GM23338 (cell line): ENCODE results near the gene TNRC18. TPM values are rescaled to one million over a fixed set of nuclear protein-coding genes. Genes with fewer than 3 reads are reported as not detected.

Experiments used
- ATAC-seq: fragments of 200-7000 bp; cut with Tn5 transposase; 3 replicates; pipeline ENCODE4 v1.9.1; 2020
- DNase-seq: peaks from one replicate; pipeline ENCODE4 v3.0.0-alpha.2; 2015; ENCODE audit warnings: low spot score
- H2AFZ ChIP-seq: fragments of 200-600 bp; sonication (generic); 2 replicates; pipeline ENCODE4 v1.8.0; 2016; ENCODE audit warnings: antibody characterized with exemption, mild to moderate bottlenecking, moderate library complexity
- H3F3A ChIP-seq: fragments of 200-600 bp; sonication (generic); replicated peaks from 2 replicates; pipeline ENCODE4 v1.8.0; 2017; ENCODE audit warnings: antibody characterized with exemption, mixed run types, low read depth
- H3K27ac ChIP-seq: fragments of 200-600 bp; sonication (generic); 2 replicates; pipeline ENCODE4 v1.6.1; 2016; ENCODE audit warnings: low read depth
- H3K27me3 ChIP-seq: fragments of 200-600 bp; sonication (generic); 2 replicates; pipeline ENCODE4 v1.8.0; 2016; ENCODE audit warnings: mild to moderate bottlenecking, mixed run types, moderate library complexity; ENCODE audit not compliant: insufficient read depth
- H3K36me3 ChIP-seq: fragments of 200-600 bp; sonication (generic); 2 replicates; pipeline ENCODE4 v1.8.0; 2016; ENCODE audit warnings: mild to moderate bottlenecking; ENCODE audit not compliant: insufficient read depth
- H3K4me1 ChIP-seq: fragments of 200-600 bp; sonication (generic); 2 replicates; pipeline ENCODE4 v1.8.0; 2016; ENCODE audit warnings: mild to moderate bottlenecking, moderate library complexity; ENCODE audit not compliant: insufficient read depth
- H3K4me2 ChIP-seq: fragments of 200-600 bp; sonication (generic); 2 replicates; pipeline ENCODE4 v1.7.1; 2017; ENCODE audit warnings: mixed run types
- H3K4me3 ChIP-seq: fragments of 200-600 bp; sonication (generic); 2 replicates; pipeline ENCODE4 v1.6.1; 2016; ENCODE audit warnings: mixed run types
- H3K79me2 ChIP-seq: fragments of 200-600 bp; sonication (generic); replicated peaks from 2 replicates; pipeline ENCODE4 v1.8.0; 2017; ENCODE audit warnings: mild to moderate bottlenecking; ENCODE audit not compliant: insufficient read depth
- H3K9me2 ChIP-seq: fragments of 200-600 bp; sonication (generic); 2 replicates; pipeline ENCODE4 v1.8.0; 2017; ENCODE audit not compliant: insufficient read depth
- H4K20me1 ChIP-seq: fragments of 200-600 bp; sonication (generic); replicated peaks from 2 replicates; pipeline ENCODE4 v1.8.0; 2017; ENCODE audit warnings: mild to moderate bottlenecking; ENCODE audit not compliant: insufficient read depth
- H3K27ac Mint-ChIP-seq: 2 replicates; pipeline ENCODE4 v1.8.0; 2020; ENCODE audit warnings: inconsistent platforms, mild to moderate bottlenecking, moderate library complexity, mixed read lengths
- H3K27me3 Mint-ChIP-seq: 3 replicates; pipeline ENCODE4 v1.8.0; 2022; ENCODE audit warnings: low read depth, mild to moderate bottlenecking, moderate library complexity, mixed read lengths, inconsistent platforms; ENCODE audit not compliant: insufficient read depth, poor library complexity
- H3K36me3 Mint-ChIP-seq: 3 replicates; pipeline ENCODE4 v1.8.0; 2021; ENCODE audit warnings: low read depth, mild to moderate bottlenecking, inconsistent platforms, moderate library complexity, mixed read lengths
- H3K4me1 Mint-ChIP-seq: 3 replicates; pipeline ENCODE4 v1.8.0; 2020; ENCODE audit warnings: mild to moderate bottlenecking, inconsistent platforms, mixed read lengths
- H3K4me3 Mint-ChIP-seq: 3 replicates; pipeline ENCODE4 v1.8.0; 2021; ENCODE audit warnings: moderate library complexity, mild to moderate bottlenecking, inconsistent platforms, mixed read lengths
- H3K9me3 Mint-ChIP-seq: 3 replicates; pipeline ENCODE4 v1.8.0; 2020; ENCODE audit warnings: moderate library complexity, mild to moderate bottlenecking, inconsistent platforms, mixed read lengths
- CREB1 ChIP-seq: fragments of 250-450 bp; sonication (Bioruptor Pico); IDR thresholded peaks from 2 replicates; pipeline ENCODE4 v1.5.0; 2020; ENCODE audit warnings: low read depth, mild to moderate bottlenecking, moderate library complexity
- CTCF ChIP-seq, 2 experiments: fragments of 200-600 bp in 1 of 2; sonication (generic) in 1 of 2; conservative IDR thresholded peaks; 2 replicates each; pipeline versions ENCODE4 v1.5.1 to v1.6.1; 2016 to 2017; ENCODE audit warnings: antibody characterized with exemption in 2 of 2, low read depth in 2 of 2, mild to moderate bottlenecking in 2 of 2, moderate library complexity in 1 of 2
- EZH2 ChIP-seq: fragments of 200-600 bp; sonication (generic); IDR thresholded peaks from one replicate; pipeline ENCODE4 v1.8.0; 2017; ENCODE audit warnings: antibody characterized with exemption, mild to moderate bottlenecking, low read depth; ENCODE audit not compliant: unreplicated experiment
- EZH2phosphoT487 ChIP-seq: fragments of 200-600 bp; sonication (generic); IDR thresholded peaks from one replicate; pipeline ENCODE4 v1.8.1; 2018; ENCODE audit warnings: antibody characterized with exemption; ENCODE audit not compliant: unreplicated experiment
- NANOG ChIP-seq: IDR thresholded peaks from 2 replicates; pipeline ENCODE4 v1.6.1; 2016; ENCODE audit warnings: antibody characterized with exemption, borderline replicate concordance
- POLR2AphosphoS5 ChIP-seq: IDR thresholded peaks from 2 replicates; pipeline ENCODE4 v1.6.1; 2016; ENCODE audit warnings: antibody characterized with exemption, low read depth
- STAT1 ChIP-seq: IDR thresholded peaks from one replicate; pipeline ENCODE4 v1.6.1; 2016; ENCODE audit warnings: antibody characterized with exemption; ENCODE audit not compliant: unreplicated experiment
- ZNF114 ChIP-seq: fragments of 250-450 bp; sonication (Bioruptor Pico); IDR thresholded peaks from 2 replicates; pipeline ENCODE4 v1.5.0; 2020; ENCODE audit warnings: mild to moderate bottlenecking, moderate library complexity
- ZNF331 ChIP-seq: fragments of 250-450 bp; sonication (Bioruptor Pico); IDR thresholded peaks from 2 replicates; pipeline ENCODE4 v1.5.0; 2020; ENCODE audit warnings: low read depth, mild to moderate bottlenecking, moderate library complexity
- polyA plus RNA-seq: library from polyadenylated mRNA; unstranded; fragments of >200 nt; fragmentation: Nextera tagmentation; extraction: Ambion mirVana; gene quantifications from 2 replicates; pipeline ENCODE4 v1.2.1, GENCODE V29; 2016
- total RNA-seq: library from RNA; depleted of rRNA; stranded (reverse); fragments of >200 nt; shearing (Covaris generic); gene quantifications from 2 replicates; pipeline ENCODE4 v1.2.3, GENCODE V29; 2014
- TF ChIP-seq, protein P1 (sequence below): IDR thresholded peaks from one replicate; pipeline ENCODE4 v1.6.1; 2018; ENCODE audit warnings: antibody characterized with exemption; ENCODE audit not compliant: unreplicated experiment

The TNRC18 gene
- total and polyA plus RNA-seq, 2 experiments from 2014 or later: 2.1 to 17.5 TPM

DNA sequence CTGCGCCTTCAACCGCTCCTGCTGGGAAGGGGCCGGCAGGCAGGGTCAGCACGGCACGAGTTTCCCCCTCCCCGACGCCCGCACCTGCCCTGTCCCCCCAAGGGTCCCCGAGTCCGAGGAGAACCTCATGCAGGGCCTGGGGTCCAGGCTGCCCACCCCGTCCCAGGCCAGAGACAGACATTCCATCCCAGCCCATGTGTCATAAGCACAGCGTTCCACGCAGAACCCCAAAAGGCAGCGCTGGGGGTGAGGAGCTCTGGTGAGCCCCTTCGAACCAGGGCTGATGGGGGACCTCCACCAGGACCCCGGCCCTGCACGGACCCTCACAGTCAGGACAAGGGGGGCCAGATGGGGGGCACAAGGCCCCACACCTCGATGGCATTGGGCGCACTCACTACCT, 49.2 kb downstream of the TNRC18 start:
- Mint-ChIP-seq H3K27ac (no peak overlapping the region), H3K4me1 (no peaks in the 10 kb centered on the region; the same call in 2 of the 3 replicates), H3K27me3 (peaks cover 16% of the 10 kb centered on the region), H3K36me3 (peaks cover 3% of the 10 kb centered on the region; the same call in 1 of the 3 replicates), H3K4me3 (no peak overlapping the region), H3K9me3 (no peaks in the 10 kb centered on the region)
- DNase-seq (no peak), ATAC-seq (no peak)
- no peaks in the 10 kb centered on the region for H3K4me1 ChIP-seq
- H3K9me2 ChIP-seq: no peaks in the 10 kb centered on the region
- H4K20me1 ChIP-seq: no peaks in the 10 kb centered on the region
- H3K27ac ChIP-seq: no peak overlapping the region
- H3K4me2 ChIP-seq: no peak overlapping the region
- no peaks in the 10 kb centered on the region for H3K36me3 ChIP-seq
- no peaks in the 10 kb centered on the region for H3F3A ChIP-seq
- TF ChIP-seq POLR2AphosphoS5 (no peak), CTCF (conservative IDR thresholded peaks at IDR 0.05; ENCODE audit: low read depth in 2 of 2) (no peak), EZH2 (no peak), EZH2phosphoT487 (no peak), STAT1 (no peak), CREB1 (CRISPR knock-in tag) (no peak)
- TF ChIP-seq, protein P1, sequence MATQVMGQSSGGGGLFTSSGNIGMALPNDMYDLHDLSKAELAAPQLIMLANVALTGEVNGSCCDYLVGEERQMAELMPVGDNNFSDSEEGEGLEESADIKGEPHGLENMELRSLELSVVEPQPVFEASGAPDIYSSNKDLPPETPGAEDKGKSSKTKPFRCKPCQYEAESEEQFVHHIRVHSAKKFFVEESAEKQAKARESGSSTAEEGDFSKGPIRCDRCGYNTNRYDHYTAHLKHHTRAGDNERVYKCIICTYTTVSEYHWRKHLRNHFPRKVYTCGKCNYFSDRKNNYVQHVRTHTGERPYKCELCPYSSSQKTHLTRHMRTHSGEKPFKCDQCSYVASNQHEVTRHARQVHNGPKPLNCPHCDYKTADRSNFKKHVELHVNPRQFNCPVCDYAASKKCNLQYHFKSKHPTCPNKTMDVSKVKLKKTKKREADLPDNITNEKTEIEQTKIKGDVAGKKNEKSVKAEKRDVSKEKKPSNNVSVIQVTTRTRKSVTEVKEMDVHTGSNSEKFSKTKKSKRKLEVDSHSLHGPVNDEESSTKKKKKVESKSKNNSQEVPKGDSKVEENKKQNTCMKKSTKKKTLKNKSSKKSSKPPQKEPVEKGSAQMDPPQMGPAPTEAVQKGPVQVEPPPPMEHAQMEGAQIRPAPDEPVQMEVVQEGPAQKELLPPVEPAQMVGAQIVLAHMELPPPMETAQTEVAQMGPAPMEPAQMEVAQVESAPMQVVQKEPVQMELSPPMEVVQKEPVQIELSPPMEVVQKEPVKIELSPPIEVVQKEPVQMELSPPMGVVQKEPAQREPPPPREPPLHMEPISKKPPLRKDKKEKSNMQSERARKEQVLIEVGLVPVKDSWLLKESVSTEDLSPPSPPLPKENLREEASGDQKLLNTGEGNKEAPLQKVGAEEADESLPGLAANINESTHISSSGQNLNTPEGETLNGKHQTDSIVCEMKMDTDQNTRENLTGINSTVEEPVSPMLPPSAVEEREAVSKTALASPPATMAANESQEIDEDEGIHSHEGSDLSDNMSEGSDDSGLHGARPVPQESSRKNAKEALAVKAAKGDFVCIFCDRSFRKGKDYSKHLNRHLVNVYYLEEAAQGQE: no peak
- no peaks in the 10 kb centered on the region for H3K79me2 ChIP-seq
- H3K4me3 ChIP-seq: no peak overlapping the region
- no peak overlapping the region for H2AFZ ChIP-seq
- no peaks in the 10 kb centered on the region for H3K27me3 ChIP-seq

GRCh38 chr7:5373300-5373699, 50.3 kb downstream of the TNRC18 start:
- Histone ChIP-seq H3F3A (no peaks in the 10 kb centered on the region), H3K9me2 (no peaks in the 10 kb centered on the region), H3K27me3 (no peaks in the 10 kb centered on the region), H3K4me1 (no peaks in the 10 kb centered on the region), H4K20me1 (no peaks in the 10 kb centered on the region), H3K4me3 (no peak overlapping the region), H3K4me2 (no peak overlapping the region), H3K36me3 (no peaks in the 10 kb centered on the region), H3K27ac (no peak overlapping the region), H2AFZ (no peak overlapping the region), H3K79me2 (no peaks in the 10 kb centered on the region)
- Mint-ChIP-seq H3K9me3 (no peaks in the 10 kb centered on the region), H3K4me1 (no peaks in the 10 kb centered on the region; the same call in 2 of the 3 replicates), H3K27ac (no peak overlapping the region), H3K4me3 (no peak overlapping the region), H3K36me3 (peaks cover 5% of the 10 kb centered on the region; the same call in 2 of the 3 replicates), H3K27me3 (peaks cover 14% of the 10 kb centered on the region)
- no peak for DNase-seq
- no peak for ATAC-seq
- TF ChIP-seq ZNF114 (CRISPR knock-in tag) (no peak), POLR2AphosphoS5 (no peak), NANOG (no peak), CTCF (conservative IDR thresholded peaks at IDR 0.05; ENCODE audit: low read depth in 2 of 2) (no peak), EZH2 (no peak), EZH2phosphoT487 (no peak), ZNF331 (no peak)
- TF ChIP-seq, protein P1: no peak
